Transverse colon (tissue), 4 donors: Measurements from ENCODE around the gene TBC1D12.

Experiments
- EP300 ChIP-seq: sonication (generic); formaldehyde crosslinking; IDR thresholded peaks from one replicate; pipeline ENCODE4 v1.6.1; 2017; ENCODE audit warnings: antibody characterized with exemption, low read depth
- POLR2A ChIP-seq: fragments of 450-650 bp; IDR thresholded peaks from one replicate; pipeline ENCODE4 v1.6.1; 2016; ENCODE audit warnings: antibody characterized with exemption, mild to moderate bottlenecking, moderate library complexity
- POLR2AphosphoS5 ChIP-seq, 3 donors: sonication (generic); formaldehyde crosslinking; IDR thresholded peaks; one replicate each; pipeline ENCODE4 v1.6.1; 2016; ENCODE audit warnings: antibody characterized with exemption in 3 of 3
- TF ChIP-seq, protein P1 (sequence below), 5 experiments: fragments of 200-600 bp in 3 of 5; fragments of 450-650 bp in 2 of 5; sonication (generic) in 3 of 5; IDR thresholded peaks; 1 replicate in 2 of 5; 2 replicates in 3 of 5; pipeline ENCODE4 v1.5.1; 2016 to 2017; ENCODE audit warnings: antibody characterized with exemption in 5 of 5, inconsistent platforms in 3 of 5, mild to moderate bottlenecking in 2 of 5, moderate library complexity in 1 of 5

DNA sequence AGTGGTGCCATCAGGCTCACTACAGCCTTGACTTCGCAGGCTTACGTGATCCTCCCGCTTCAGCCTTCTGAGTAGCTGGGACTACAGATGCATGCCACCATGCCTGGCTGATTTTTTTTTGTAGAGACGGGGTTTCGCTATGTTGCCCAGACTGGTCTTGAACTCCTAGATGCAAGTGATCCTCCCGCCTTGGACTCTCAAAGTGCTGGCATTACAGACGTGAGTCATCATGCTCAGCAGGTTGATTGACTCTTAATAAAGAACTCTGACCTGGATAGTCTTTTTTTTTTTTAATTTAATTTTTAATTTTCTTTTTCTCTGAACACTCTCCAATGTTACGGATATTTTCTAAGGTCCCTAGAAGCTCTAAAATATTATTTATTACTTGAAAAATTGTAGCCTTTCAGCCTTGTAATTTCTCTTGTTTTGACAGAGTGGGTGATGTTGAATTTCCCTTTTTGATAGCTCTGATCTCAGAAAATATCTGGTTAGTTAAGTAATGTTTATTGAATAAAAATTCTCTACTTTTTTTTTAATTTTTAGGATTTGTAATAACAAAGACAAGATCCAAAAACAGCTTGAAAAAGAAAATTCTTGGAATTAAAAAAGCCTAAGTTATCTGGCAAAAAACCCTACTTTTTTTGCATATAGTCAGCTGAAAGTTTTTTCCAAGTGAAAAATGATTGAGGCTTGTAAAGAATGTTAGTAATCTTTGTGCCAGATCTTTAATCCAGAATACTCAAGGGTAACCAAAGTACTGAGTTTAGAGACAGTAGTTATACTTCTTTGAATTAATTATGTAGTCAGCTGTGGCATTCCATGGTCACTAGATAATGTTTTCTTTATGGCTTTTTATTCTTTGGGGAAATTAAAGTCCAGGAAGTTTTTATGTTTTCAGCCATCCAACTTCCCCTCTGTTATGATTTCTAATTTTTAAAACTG, 26.7 kb downstream of the TBC1D12 start:
- TF ChIP-seq, protein P1, sequence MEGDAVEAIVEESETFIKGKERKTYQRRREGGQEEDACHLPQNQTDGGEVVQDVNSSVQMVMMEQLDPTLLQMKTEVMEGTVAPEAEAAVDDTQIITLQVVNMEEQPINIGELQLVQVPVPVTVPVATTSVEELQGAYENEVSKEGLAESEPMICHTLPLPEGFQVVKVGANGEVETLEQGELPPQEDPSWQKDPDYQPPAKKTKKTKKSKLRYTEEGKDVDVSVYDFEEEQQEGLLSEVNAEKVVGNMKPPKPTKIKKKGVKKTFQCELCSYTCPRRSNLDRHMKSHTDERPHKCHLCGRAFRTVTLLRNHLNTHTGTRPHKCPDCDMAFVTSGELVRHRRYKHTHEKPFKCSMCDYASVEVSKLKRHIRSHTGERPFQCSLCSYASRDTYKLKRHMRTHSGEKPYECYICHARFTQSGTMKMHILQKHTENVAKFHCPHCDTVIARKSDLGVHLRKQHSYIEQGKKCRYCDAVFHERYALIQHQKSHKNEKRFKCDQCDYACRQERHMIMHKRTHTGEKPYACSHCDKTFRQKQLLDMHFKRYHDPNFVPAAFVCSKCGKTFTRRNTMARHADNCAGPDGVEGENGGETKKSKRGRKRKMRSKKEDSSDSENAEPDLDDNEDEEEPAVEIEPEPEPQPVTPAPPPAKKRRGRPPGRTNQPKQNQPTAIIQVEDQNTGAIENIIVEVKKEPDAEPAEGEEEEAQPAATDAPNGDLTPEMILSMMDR (IDR thresholded peaks at IDR 0.05): no peak
- no peak for TF ChIP-seq EP300
- no peak for TF ChIP-seq POLR2AphosphoS5 (IDR thresholded peaks at IDR 0.05)
- TF ChIP-seq POLR2A: no peak
